HG02798 (cell line): ENCODE data around the gene NOTCH1.

ENCODE experiments used
- ATAC-seq: cut with Tn5 transposase; IDR thresholded peaks from one replicate; pipeline ENCODE4 v1.9.1; 2021; ENCODE audit warnings: mild to moderate bottlenecking; ENCODE audit not compliant: unreplicated experiment, poor library complexity

Gene NOTCH1

GRCh38 chr9:136473354-136473721 is 72.5 kb downstream of the NOTCH1 start:
- ATAC-seq, result no peak

- ATAC-seq, result no peak
Observed at GRCh38 chr9:136472640-136473353, 73.1 kb downstream of the NOTCH1 start.

- ATAC-seq, result no peak
Observed at GRCh38 chr9:136471802-136472487, 73.9 kb downstream of the NOTCH1 start.

GRCh38 chr9:136470792-136471469 is 74.9 kb downstream of the NOTCH1 start:
- ATAC-seq, result no peak

GRCh38 chr9:136470356-136470755 is 75.5 kb downstream of the NOTCH1 start:
- ATAC-seq, result no peak

- no peak for ATAC-seq
Observed at GRCh38 chr9:136467766-136468165, 78.1 kb downstream of the NOTCH1 start.

GRCh38 chr9:136466155-136466541 is 79.7 kb downstream of the NOTCH1 start:
- no peak for ATAC-seq

- no peak for ATAC-seq
Observed at GRCh38 chr9:136465500-136466154, 80.2 kb downstream of the NOTCH1 start.

GRCh38 chr9:136464241-136464640 is 81.6 kb downstream of the NOTCH1 start:
- no peak for ATAC-seq

GRCh38 chr9:136463578-136463977 is 82.3 kb downstream of the NOTCH1 start:
- ATAC-seq, result no peak

- ATAC-seq, result no peak
Observed at GRCh38 chr9:136462664-136463063, 83.2 kb downstream of the NOTCH1 start.

- no peak for ATAC-seq
Observed at GRCh38 chr9:136460772-136461325, 85.0 kb downstream of the NOTCH1 start.

GRCh38 chr9:136459425-136459824 is 86.4 kb downstream of the NOTCH1 start:
- no peak for ATAC-seq

- ATAC-seq, result no peak
Observed at GRCh38 chr9:136457326-136457725, 88.5 kb downstream of the NOTCH1 start.

- ATAC-seq, result no peak
Observed at GRCh38 chr9:136456258-136456657, 89.6 kb downstream of the NOTCH1 start.

GRCh38 chr9:136455043-136456002 is 90.5 kb downstream of the NOTCH1 start:
- ATAC-seq, result no peak

GRCh38 chr9:136454026-136454796 is 91.6 kb downstream of the NOTCH1 start:
- ATAC-seq, result no peak

GRCh38 chr9:136453326-136453725 is 92.5 kb downstream of the NOTCH1 start:
- no peak for ATAC-seq
